ENCODE data around the gene TBC1D19.

GRCh38 chr4:26709246-26709645 is 125.4 kb downstream of the TBC1D19 start:
- no peak for TF ChIP-seq CTCF (conservative IDR thresholded peaks at IDR 0.05)
- no peak for TF ChIP-seq EZH2 (IDR thresholded peaks at IDR 0.05; ENCODE audit: low read depth)
